Pons (tissue), 1 donor: ENCODE data around the gene HDAC8.
"Not testable (repeated sequence)": the region's sequence is repeated elsewhere in the genome, so short reads cannot be mapped to it uniquely, and the experiment has no call there.

Experiments
- DNase-seq: peaks from one replicate; pipeline ENCODE4 v3.0.0-alpha.2; 2016; ENCODE audit warnings: low spot score

HDAC8 gene

GRCh38 chrX:72460715-72461114 is 111.9 kb downstream of the HDAC8 start:
- DNase-seq, result no peak

GRCh38 chrX:72449034-72449433 is 123.6 kb downstream of the HDAC8 start:
- not testable (repeated sequence) for DNase-seq

GRCh38 chrX:72440764-72441163 is 131.9 kb downstream of the HDAC8 start:
- not testable (repeated sequence) for DNase-seq

GRCh38 chrX:72436010-72436409 is 136.6 kb downstream of the HDAC8 start:
- no peak for DNase-seq

DNA sequence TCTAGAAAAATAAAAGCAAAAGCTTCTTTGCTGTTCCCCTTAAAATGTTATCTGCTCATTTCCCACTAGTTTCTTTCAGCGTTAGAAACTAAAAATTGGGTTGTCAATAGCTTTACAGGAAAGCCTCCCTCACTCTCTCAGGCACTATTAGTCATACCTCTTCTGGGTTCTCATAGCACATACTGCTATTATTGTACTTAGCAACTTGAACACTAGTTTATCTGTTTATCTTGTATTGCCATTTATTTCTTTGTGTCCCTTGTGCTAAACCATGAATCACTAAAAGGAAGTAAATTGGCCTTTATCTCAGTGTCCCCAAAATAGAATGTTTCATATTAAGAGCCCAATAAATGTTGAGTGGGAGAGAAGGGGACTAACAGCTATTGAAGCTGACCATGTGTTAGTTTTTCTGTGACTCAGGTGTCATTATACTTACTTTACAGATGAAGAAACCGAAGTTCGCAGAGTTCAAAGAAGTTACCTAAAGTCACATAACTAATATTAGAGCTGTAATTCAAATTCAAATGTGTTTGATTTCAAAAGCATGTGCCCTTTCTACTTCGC is 142.2 kb downstream of the HDAC8 start:
- DNase-seq, result no peak

DNA sequence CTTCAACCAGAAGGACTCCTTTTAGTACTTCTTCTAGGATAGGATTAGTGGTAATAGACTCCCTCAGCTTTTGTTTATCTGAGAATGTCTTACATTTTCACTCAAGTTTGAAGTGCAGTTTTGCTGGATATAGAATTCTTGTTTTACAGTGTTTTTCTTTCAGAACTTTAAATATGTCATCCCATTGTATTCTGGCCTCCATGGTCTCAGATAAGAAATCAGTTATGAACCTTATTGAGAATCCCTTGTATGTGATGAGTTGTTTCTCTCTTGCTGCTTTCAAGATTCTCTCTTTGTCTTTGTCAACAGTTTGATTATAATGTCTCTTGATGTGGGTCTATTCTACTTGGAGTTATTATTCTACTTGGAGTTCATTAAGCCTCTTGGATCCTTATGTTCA is 150.8 kb downstream of the HDAC8 start:
- DNase-seq, result no peak

DNA sequence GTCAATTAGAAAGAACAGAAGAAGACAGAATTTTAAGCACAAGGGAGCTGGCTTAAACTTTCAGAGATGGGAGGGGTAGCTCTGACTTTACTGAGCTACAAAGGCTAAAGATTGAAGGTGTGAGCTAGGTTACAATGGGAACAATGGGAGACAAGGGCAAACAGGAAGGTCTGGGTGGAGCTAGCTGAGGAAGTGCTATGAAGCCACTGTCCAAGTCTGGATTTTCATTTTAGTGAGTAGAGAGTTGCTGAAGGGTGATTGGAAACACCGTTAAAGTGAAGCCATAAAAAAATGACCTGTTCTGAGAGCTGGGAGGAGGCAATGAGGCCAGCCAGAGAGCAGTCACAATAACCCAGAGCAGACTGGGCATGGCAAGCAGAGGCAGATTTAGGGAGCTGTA is 162.7 kb downstream of the HDAC8 start:
- no peak for DNase-seq

- no peak for DNase-seq
Observed at GRCh38 chrX:72408885-72409284, 163.8 kb downstream of the HDAC8 start.

DNA sequence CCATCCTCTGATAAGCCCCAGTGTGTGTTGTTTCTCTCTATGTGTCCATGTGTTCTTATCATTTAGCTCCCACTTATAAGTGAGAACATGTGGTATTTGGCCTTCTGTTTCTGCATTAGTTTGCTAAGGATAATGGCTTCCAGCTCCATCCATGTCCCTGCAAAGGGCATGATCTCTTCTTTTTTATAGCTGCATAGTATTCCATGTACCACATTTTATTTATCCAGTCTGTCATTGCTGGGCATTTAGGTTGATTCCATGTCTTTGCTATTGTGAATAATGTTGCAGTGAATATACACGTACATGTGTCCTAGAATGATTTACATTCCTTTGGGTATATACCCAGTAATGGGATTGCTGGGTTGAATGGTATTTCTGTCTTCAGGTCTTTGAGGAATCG is 167.5 kb downstream of the HDAC8 start:
- DNase-seq, result not testable (repeated sequence)

GRCh38 chrX:72402614-72403013 is 170.0 kb downstream of the HDAC8 start:
- DNase-seq, result no peak

DNA sequence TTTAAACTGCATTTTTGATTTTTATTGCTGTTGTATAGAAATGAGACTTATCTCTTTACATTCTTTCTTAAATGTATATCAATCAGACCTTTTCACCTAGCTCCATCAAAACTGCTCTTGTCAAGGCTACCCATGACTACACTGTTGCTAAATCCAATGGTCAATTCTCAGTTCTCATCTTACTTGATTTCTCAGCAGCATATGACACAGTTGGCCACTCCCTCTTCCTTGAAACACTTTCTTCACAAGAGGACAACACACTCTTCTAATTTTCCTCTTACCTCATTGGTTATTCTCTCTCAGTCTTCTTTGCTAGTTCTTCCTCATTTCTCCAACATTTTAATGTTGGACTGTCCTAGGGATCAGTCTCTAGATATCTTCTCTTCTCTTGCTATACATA is 172.8 kb downstream of the HDAC8 start:
- DNase-seq, result no peak

GRCh38 chrX:72396117-72396516 is 176.5 kb downstream of the HDAC8 start:
- no peak for DNase-seq

DNA sequence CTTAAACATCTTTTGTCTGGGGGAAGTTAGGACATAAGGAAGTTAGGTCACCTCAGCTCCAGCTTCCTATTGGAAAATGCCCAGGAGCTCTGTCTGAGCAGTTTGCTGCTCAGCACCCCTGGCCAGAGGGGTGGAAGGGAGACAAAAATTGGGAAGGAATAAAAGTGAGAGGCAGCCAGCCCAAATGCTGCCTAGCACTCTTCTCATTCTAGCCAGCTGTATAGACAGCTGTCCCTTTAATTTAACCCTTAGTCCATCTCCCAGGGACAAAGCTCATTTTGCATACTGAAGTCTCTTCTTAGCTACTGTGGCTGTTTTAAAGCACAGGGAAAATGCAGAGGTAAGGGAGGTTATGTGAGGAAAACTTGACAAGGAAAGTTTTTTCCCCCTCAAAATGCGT is 177.4 kb downstream of the HDAC8 start:
- no peak for DNase-seq

GRCh38 chrX:72394518-72395170 is 178.0 kb downstream of the HDAC8 start:
- peak; percentile 3 for DNase-seq

DNA sequence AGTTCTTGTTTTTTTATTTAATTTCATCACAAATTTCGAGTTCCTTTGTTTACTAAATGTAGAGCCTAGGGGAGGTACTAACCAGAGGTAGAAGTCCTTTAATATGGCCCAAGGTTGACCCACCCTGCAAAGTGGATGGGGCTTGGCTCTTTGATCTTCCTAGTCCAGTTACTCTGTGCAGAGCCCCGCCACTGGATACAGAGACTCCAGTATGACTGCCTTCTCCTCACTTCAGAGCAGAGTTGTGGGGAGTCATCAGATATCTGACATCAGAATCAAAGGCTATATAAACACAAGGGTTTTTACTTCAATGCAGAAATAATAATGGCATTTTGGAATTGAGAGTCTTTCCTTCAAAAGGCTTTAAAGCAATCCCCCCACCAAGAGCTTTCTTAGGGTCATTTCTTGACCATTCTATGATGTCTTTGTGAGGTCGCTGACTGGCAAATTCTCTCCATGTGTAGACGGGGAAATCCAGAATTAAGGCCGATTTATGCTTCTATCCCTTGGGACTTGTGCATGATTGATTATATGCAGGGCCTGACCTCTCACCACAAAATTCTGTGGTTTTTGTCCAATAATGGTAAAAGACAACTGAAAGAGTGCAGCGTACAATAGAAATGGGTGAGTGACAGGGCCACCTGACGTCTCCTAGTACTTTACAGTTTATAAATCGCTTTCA is 178.7 kb downstream of the HDAC8 start:
- no peak for DNase-seq

- no peak for DNase-seq
Observed at GRCh38 chrX:72392816-72393800, 179.5 kb downstream of the HDAC8 start.

DNA sequence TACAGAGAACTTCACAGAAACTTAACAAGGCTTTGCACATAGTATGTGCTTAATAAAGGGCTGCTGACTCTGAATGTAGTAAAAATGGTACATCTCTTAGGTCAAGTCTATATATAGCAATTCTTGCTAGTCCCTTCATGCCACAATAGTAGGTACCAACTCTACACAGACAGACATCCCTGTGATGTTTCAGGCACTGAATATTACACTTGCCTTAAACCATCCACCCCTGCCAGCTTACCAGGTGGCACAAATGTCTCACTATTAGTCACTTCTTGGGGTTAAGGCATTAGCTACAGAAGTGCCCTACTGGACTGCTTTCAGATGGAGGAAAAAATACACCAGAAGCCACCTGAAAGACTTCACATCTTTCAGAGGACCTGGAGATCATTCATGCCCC is 180.6 kb downstream of the HDAC8 start:
- no peak for DNase-seq

DNA sequence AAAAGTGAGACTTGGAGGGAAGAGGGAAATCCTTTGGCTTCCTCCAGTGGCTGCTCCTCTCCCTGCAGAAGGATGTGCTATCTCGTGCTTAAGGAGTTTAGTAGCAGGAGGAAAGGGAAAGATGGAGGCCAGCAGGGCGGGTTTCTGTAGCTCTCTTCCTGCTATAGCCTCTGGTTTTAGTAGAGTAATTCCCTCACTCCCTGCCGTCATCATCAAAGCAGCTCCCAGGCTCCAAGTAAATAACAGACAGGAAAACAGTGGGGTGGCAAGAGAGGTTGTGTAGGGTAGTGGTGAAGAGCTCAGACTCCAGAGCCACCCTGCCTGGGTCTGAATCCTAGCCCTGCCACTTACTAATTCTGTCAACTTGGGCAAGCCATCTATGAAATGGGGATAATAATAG is 185.4 kb downstream of the HDAC8 start:
- no peak for DNase-seq

GRCh38 chrX:72382202-72382595 is 190.4 kb downstream of the HDAC8 start:
- no peak for DNase-seq

DNA sequence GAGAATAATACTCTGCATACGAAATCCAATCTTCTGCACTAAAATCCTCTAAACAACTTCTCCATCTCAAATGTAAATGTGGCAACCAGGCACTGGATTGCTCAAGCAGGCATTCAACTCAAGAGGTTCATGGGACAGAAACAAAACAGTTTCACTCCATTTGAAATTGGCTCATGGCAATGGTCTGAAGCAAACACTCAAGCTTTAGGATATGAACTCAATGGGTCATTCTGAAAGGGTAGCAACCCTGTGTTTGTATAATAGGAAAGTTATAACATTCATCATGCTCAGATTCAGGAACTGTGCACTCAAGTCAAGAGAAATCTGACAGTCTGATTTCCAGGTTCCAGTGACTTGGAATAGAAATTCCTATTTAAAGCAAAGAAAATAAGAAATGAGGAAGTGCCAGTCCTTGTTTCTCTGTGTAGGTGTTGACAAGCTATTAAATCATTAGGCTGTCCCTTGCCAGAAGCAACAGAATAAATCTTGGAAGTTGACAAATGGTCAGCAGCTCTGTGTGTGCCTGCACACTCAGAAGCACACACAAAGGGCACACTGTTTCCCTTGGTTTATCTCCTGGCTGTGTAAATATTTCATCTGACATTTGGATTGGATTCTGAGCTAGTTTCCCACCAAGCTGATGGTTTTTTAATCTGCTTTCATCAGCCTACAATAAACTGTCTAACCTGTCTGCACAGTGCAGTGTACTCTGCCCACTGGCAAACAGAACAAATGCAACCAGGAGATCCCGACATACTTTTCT is 191.0 kb downstream of the HDAC8 start:
- peak; percentile 66 for DNase-seq

- no peak for DNase-seq
Observed at GRCh38 chrX:72376124-72376523, 196.5 kb downstream of the HDAC8 start.

- DNase-seq, result no peak
Observed at GRCh38 chrX:72373136-72373535, 199.5 kb downstream of the HDAC8 start.
